ENCODE data around the gene SLC13A5. TPM values are rescaled to one million over a fixed set of nuclear protein-coding genes. Genes with fewer than 3 reads are reported as not detected.
"Not testable (repeated sequence)": the region's sequence is repeated elsewhere in the genome, so short reads cannot be mapped to it uniquely, and the experiment has no call there.

Gene SLC13A5
- total RNA-seq, 1 donor from 2014 or later = not detected

- Mint-ChIP-seq H3K27ac (ENCODE audit: unreplicated experiment) (no peak overlapping the region), H3K4me1 (ENCODE audit: low read depth, unreplicated experiment) (peaks cover 13% of the 10 kb centered on the region), H3K36me3 (ENCODE audit: unreplicated experiment) (peaks cover 5% of the 10 kb centered on the region), H3K9me3 (ENCODE audit: unreplicated experiment) (no peaks in the 10 kb centered on the region), H3K4me3 (ENCODE audit: unreplicated experiment) (peak overlapping the region; percentile 76), H3K27me3 (ENCODE audit: unreplicated experiment) (peaks cover 14% of the 10 kb centered on the region)
- TF ChIP-seq CTCF (IDR thresholded peaks at IDR 0.05; ENCODE audit: partially characterized antibody, unreplicated experiment) = no peak
- DNase-seq = no peak
Observed at GRCh38 chr17:6657633-6658287, 55.4 kb downstream of the SLC13A5 start.

GRCh38 chr17:6656797-6657632 is 56.2 kb downstream of the SLC13A5 start:
- not testable (repeated sequence) for H3K9me3 Mint-ChIP-seq (ENCODE audit: unreplicated experiment); H3K27ac Mint-ChIP-seq (ENCODE audit: unreplicated experiment); H3K36me3 Mint-ChIP-seq (ENCODE audit: unreplicated experiment)
- peaks cover 14% of the 10 kb centered on the region for H3K27me3 Mint-ChIP-seq (ENCODE audit: unreplicated experiment)
- peak; percentile 37 for DNase-seq
- H3K4me3 Mint-ChIP-seq (ENCODE audit: unreplicated experiment) = peak overlapping the region; percentile 76
- H3K4me1 Mint-ChIP-seq (ENCODE audit: low read depth, unreplicated experiment) = peaks cover 16% of the 10 kb centered on the region

- Mint-ChIP-seq H3K4me1 (ENCODE audit: low read depth, unreplicated experiment) (peaks cover 16% of the 10 kb centered on the region), H3K4me3 (ENCODE audit: unreplicated experiment) (peak overlapping the region; percentile 92)
- H3K36me3 Mint-ChIP-seq (ENCODE audit: unreplicated experiment); DNase-seq; H3K27me3 Mint-ChIP-seq (ENCODE audit: unreplicated experiment); H3K27ac Mint-ChIP-seq (ENCODE audit: unreplicated experiment); H3K9me3 Mint-ChIP-seq (ENCODE audit: unreplicated experiment): not testable (repeated sequence)
Observed at GRCh38 chr17:6655732-6656361, 57.3 kb downstream of the SLC13A5 start.

- TF ChIP-seq CTCF (IDR thresholded peaks at IDR 0.05; ENCODE audit: partially characterized antibody, unreplicated experiment) = no peak
- peak; percentile 51 for DNase-seq
- peak overlapping the region; percentile 92 for H3K4me3 Mint-ChIP-seq (ENCODE audit: unreplicated experiment)
- no peak overlapping the region for H3K27ac Mint-ChIP-seq (ENCODE audit: unreplicated experiment)
- peaks cover 19% of the 10 kb centered on the region for H3K4me1 Mint-ChIP-seq (ENCODE audit: low read depth, unreplicated experiment)
- peaks cover 5% of the 10 kb centered on the region for H3K36me3 Mint-ChIP-seq (ENCODE audit: unreplicated experiment)
- H3K9me3 Mint-ChIP-seq (ENCODE audit: unreplicated experiment) = peaks cover 5% of the 10 kb centered on the region
- H3K27me3 Mint-ChIP-seq (ENCODE audit: unreplicated experiment) = peaks cover 15% of the 10 kb centered on the region
Observed at GRCh38 chr17:6654841-6655731, 58.1 kb downstream of the SLC13A5 start.

GRCh38 chr17:6651919-6652452 is 61.2 kb downstream of the SLC13A5 start:
- H3K27me3 Mint-ChIP-seq (ENCODE audit: unreplicated experiment) = peaks cover 10% of the 10 kb centered on the region
- no peak for TF ChIP-seq CTCF (IDR thresholded peaks at IDR 0.05; ENCODE audit: partially characterized antibody, unreplicated experiment)
- peak overlapping the region; percentile 74 for H3K4me3 Mint-ChIP-seq (ENCODE audit: unreplicated experiment)
- H3K9me3 Mint-ChIP-seq (ENCODE audit: unreplicated experiment) = peaks cover 5% of the 10 kb centered on the region
- peaks cover 22% of the 10 kb centered on the region for H3K4me1 Mint-ChIP-seq (ENCODE audit: low read depth, unreplicated experiment)
- no peak for DNase-seq
- no peaks in the 10 kb centered on the region for H3K36me3 Mint-ChIP-seq (ENCODE audit: unreplicated experiment)
- H3K27ac Mint-ChIP-seq (ENCODE audit: unreplicated experiment) = no peak overlapping the region

All from glutamatergic neuron (in vitro differentiated cells).